H1 (cell line): ENCODE measurements around the gene RHOV. TPM values are rescaled to one million over a fixed set of nuclear protein-coding genes. Genes with fewer than 3 reads are reported as not detected.

ENCODE experiments used
- CTCF ChIA-PET: fragments of 300-600 bp; sonication (Branson Sonifier 250); formaldehyde crosslinking; loops from one replicate; lab custom pipeline; 2021; ENCODE audit not compliant: partially characterized antibody; lab: Charles Lee
- POLR2A ChIA-PET: fragments of 300-600 bp; sonication (Branson Sonifier 250); formaldehyde crosslinking; loops from one replicate; lab custom pipeline; 2021; ENCODE audit warnings: inconsistent platforms; ENCODE audit not compliant: partially characterized antibody; lab: Charles Lee
- DNase-seq, 2 experiments: peaks; one replicate each; pipeline versions ENCODE4 v3.0.0 to v3.0.0-alpha.2; 2010 to 2022; ENCODE audit warnings: low spot score in 2 of 2, low read depth in 1 of 2, mixed read lengths in 1 of 2
- FAIRE-seq: peaks from 2 replicates; lab custom pipeline; 2011; peaks lifted over from hg19 to GRCh38; lab: Jason Lieb, UNC
- H2AFZ ChIP-seq: 2 replicates; pipeline ENCODE4 v1.8.1; 2012; ENCODE audit warnings: low read length, inconsistent platforms
- H2AK5ac ChIP-seq: 2 replicates; pipeline ENCODE4 v1.6.1; 2013; ENCODE audit warnings: low read depth, low read length
- H2BK120ac ChIP-seq: replicated peaks from 2 replicates; pipeline ENCODE3; 2013; ENCODE audit warnings: low read depth, low read length, inconsistent platforms
- H2BK12ac ChIP-seq: 2 replicates; pipeline ENCODE4 v1.6.1; 2013; ENCODE audit warnings: low read depth, low read length
- H2BK15ac ChIP-seq: 2 replicates; pipeline ENCODE4 v1.6.1; 2013; ENCODE audit warnings: low read length
- H2BK20ac ChIP-seq: 2 replicates; pipeline ENCODE4 v1.6.1; 2013; ENCODE audit warnings: low read length
- H2BK5ac ChIP-seq: 2 replicates; pipeline ENCODE4 v1.6.1; 2013; ENCODE audit warnings: low read depth, low read length
- H3K14ac ChIP-seq: 2 replicates; pipeline ENCODE4 v1.6.1; 2013; ENCODE audit warnings: inconsistent platforms; ENCODE audit not compliant: insufficient read length
- H3K18ac ChIP-seq: 2 replicates; pipeline ENCODE4 v1.6.1; 2013; ENCODE audit warnings: low read length; ENCODE audit errors: extremely low read depth
- H3K23ac ChIP-seq: 2 replicates; pipeline ENCODE4 v1.6.1; 2013; ENCODE audit warnings: inconsistent platforms; ENCODE audit not compliant: insufficient read length
- H3K23me2 ChIP-seq: 2 replicates; pipeline ENCODE4 v1.6.1; 2013; ENCODE audit warnings: low read depth, low read length
- H3K27ac ChIP-seq: 2 replicates; pipeline ENCODE4 v1.6.1; 2011; ENCODE audit warnings: low read depth, low read length, inconsistent platforms
- H3K27me3 ChIP-seq, 4 experiments: replicated peaks in 1 of 4; 1 replicate in 1 of 4; 2 replicates in 3 of 4; pipeline versions ENCODE4 v1.6.1 to v1.8.1; 2011 to 2013; ENCODE audit warnings: low read length in 3 of 4, mild to moderate bottlenecking in 3 of 4, inconsistent platforms in 2 of 4, mixed read lengths in 2 of 4, moderate library complexity in 1 of 4; ENCODE audit not compliant: control insufficient read depth in 3 of 4, insufficient read depth in 3 of 4; ENCODE audit errors: extremely low read depth in 1 of 4
- H3K36me3 ChIP-seq, 4 experiments: 2 replicates each; pipeline versions ENCODE4 v1.6.1 to v1.8.1; 2011 to 2013; ENCODE audit warnings: mild to moderate bottlenecking in 4 of 4, low read length in 3 of 4, moderate library complexity in 2 of 4, control low read depth in 1 of 4, inconsistent platforms in 1 of 4; ENCODE audit not compliant: insufficient read depth in 4 of 4, control insufficient read depth in 2 of 4
- H3K4ac ChIP-seq: replicated peaks from 2 replicates; pipeline ENCODE3; 2013; ENCODE audit warnings: low read length, low read depth, mixed read lengths, inconsistent platforms; ENCODE audit not compliant: insufficient read length
- H3K4me1 ChIP-seq, 4 experiments: replicated peaks in 1 of 4; 1 replicate in 1 of 4; 2 replicates in 3 of 4; pipeline versions ENCODE4 v1.6.1 to v1.8.1; 2011 to 2013; ENCODE audit warnings: low read length in 3 of 4, inconsistent platforms in 2 of 4, mixed read lengths in 1 of 4; ENCODE audit not compliant: insufficient read depth in 4 of 4, control insufficient read depth in 3 of 4
- H3K4me2 ChIP-seq, 2 experiments: 2 replicates each; pipeline versions ENCODE4 v1.6.1 to v1.8.1; 2011 to 2013; ENCODE audit warnings: low read depth in 2 of 2, low read length in 2 of 2, control low read depth in 1 of 2, inconsistent platforms in 1 of 2, mild to moderate bottlenecking in 1 of 2; ENCODE audit not compliant: insufficient read depth in 1 of 2
- H3K4me3 ChIP-seq, 4 experiments: fragments of 200-600, 300-600 bp in 1 of 4; sonication (generic), shearing (Covaris generic), sonication (Bioruptor Twin) in 1 of 4; 2 replicates each; pipeline versions ENCODE4 v1.5.1 to v1.8.1; 2011 to 2016; ENCODE audit warnings: low read length in 4 of 4, low read depth in 3 of 4, control low read depth in 2 of 4, inconsistent platforms in 2 of 4, mild to moderate bottlenecking in 2 of 4, mixed read lengths in 1 of 4, moderate library complexity in 1 of 4; ENCODE audit not compliant: insufficient read depth in 2 of 4; ENCODE audit errors: extremely low read depth in 1 of 4
- H3K56ac ChIP-seq: replicated peaks from 2 replicates; pipeline ENCODE3; 2013; ENCODE audit warnings: low read depth, mild to moderate bottlenecking, mixed read lengths, low read length, inconsistent platforms; ENCODE audit not compliant: insufficient read length
- H3K79me1 ChIP-seq: 2 replicates; pipeline ENCODE4 v1.6.1; 2013; ENCODE audit warnings: low read depth, low read length, control low read depth
- H3K79me2 ChIP-seq, 2 experiments: 2 replicates each; pipeline versions ENCODE4 v1.6.1 to v1.8.1; 2012 to 2013; ENCODE audit warnings: low read length in 2 of 2, mild to moderate bottlenecking in 2 of 2, inconsistent platforms in 1 of 2; ENCODE audit not compliant: insufficient read depth in 2 of 2, control insufficient read depth in 1 of 2
- H3K9ac ChIP-seq, 4 experiments: replicated peaks in 1 of 4; 1 replicate in 1 of 4; 2 replicates in 3 of 4; pipeline versions ENCODE4 v1.6.1 to v1.8.1; 2011 to 2013; ENCODE audit warnings: low read depth in 3 of 4, low read length in 3 of 4, control low read depth in 2 of 4, mild to moderate bottlenecking in 2 of 4, moderate library complexity in 2 of 4, inconsistent platforms in 1 of 4; ENCODE audit errors: extremely low read depth in 1 of 4
- H3K9me3 ChIP-seq, 2 experiments: 2 replicates each; pipeline versions ENCODE4 v1.6.1 to v1.8.1; 2012 to 2013; ENCODE audit warnings: mild to moderate bottlenecking in 2 of 2, moderate library complexity in 2 of 2, control low read depth in 1 of 2, inconsistent platforms in 1 of 2, low read depth in 1 of 2, low read length in 1 of 2, mixed read lengths in 1 of 2; ENCODE audit not compliant: insufficient read depth in 2 of 2
- H4K20me1 ChIP-seq, 2 experiments: replicated peaks in 1 of 2; 2 replicates each; pipeline versions ENCODE3 to v1.8.1; 2011 to 2013; ENCODE audit warnings: inconsistent platforms in 2 of 2, low read length in 2 of 2, mild to moderate bottlenecking in 1 of 2; ENCODE audit not compliant: insufficient read depth in 2 of 2, control insufficient read depth in 1 of 2
- H4K5ac ChIP-seq: 2 replicates; pipeline ENCODE4 v1.6.1; 2013; ENCODE audit warnings: low read length, low read depth, mixed read lengths, inconsistent platforms; ENCODE audit not compliant: insufficient read length
- H4K8ac ChIP-seq: 2 replicates; pipeline ENCODE4 v1.8.0; 2013; ENCODE audit warnings: mild to moderate bottlenecking, moderate library complexity, low read length, inconsistent platforms; ENCODE audit not compliant: insufficient read depth; ENCODE audit errors: extremely low read depth
- H4K91ac ChIP-seq: replicated peaks from 2 replicates; pipeline ENCODE3; 2013; ENCODE audit warnings: low read length, mixed read lengths, inconsistent platforms; ENCODE audit not compliant: insufficient read length
- CBX8 ChIP-seq: fragments of 300-800, 300-1000 bp; sonication (generic); IDR thresholded peaks from 2 replicates; pipeline ENCODE4 v1.7.1; 2016; ENCODE audit warnings: low read depth, low read length, borderline replicate concordance
- CEBPB ChIP-seq: IDR thresholded peaks from 2 replicates; pipeline ENCODE4 v1.6.1; 2012; ENCODE audit warnings: low read depth, low read length
- CREB1 ChIP-seq: IDR thresholded peaks from 2 replicates; pipeline ENCODE4 v1.6.1; 2012; ENCODE audit warnings: inconsistent platforms
- EGR1 ChIP-seq: IDR thresholded peaks from 2 replicates; pipeline ENCODE4 v1.6.1; 2011; ENCODE audit warnings: low read depth, low read length, borderline replicate concordance
- EP300 ChIP-seq, 2 experiments: IDR thresholded peaks; 1 replicate in 1 of 2; 2 replicates in 1 of 2; pipeline ENCODE4 v1.6.1; 2011 to 2012; ENCODE audit warnings: low read depth in 2 of 2, low read length in 2 of 2, mild to moderate bottlenecking in 2 of 2, borderline replicate concordance in 1 of 2, inconsistent platforms in 1 of 2, moderate library complexity in 1 of 2
- HDAC6 ChIP-seq: IDR thresholded peaks from one replicate; pipeline ENCODE4 v1.7.1; 2012; ENCODE audit warnings: low read depth, mild to moderate bottlenecking, inconsistent platforms, low read length, moderate library complexity
- KDM5A ChIP-seq: fragments of 200-600 bp; IDR thresholded peaks from 2 replicates; pipeline ENCODE4 v1.7.1; 2012; ENCODE audit warnings: mild to moderate bottlenecking, low read length, inconsistent platforms, mixed read lengths
- POU5F1 ChIP-seq: IDR thresholded peaks from 2 replicates; pipeline ENCODE4 v1.6.1; 2011; ENCODE audit warnings: low read depth, mild to moderate bottlenecking, low read length, moderate library complexity
- RAD21 ChIP-seq, 2 experiments: IDR thresholded peaks in 1 of 2; conservative IDR thresholded peaks in 1 of 2; 2 replicates each; pipeline ENCODE4 v1.6.1; 2011; ENCODE audit warnings: low read depth in 2 of 2, low read length in 2 of 2, improper control_type of control experiment in 1 of 2, inconsistent platforms in 1 of 2, mild to moderate bottlenecking in 1 of 2, moderate library complexity in 1 of 2
- SP1 ChIP-seq: IDR thresholded peaks from 2 replicates; pipeline ENCODE4 v1.6.1; 2011; ENCODE audit warnings: low read depth, low read length
- TCF12 ChIP-seq: IDR thresholded peaks from 2 replicates; pipeline ENCODE4 v1.6.1; 2011; ENCODE audit warnings: low read depth, mild to moderate bottlenecking, low read length
- polyA plus RNA-seq, 7 experiments: library from polyadenylated mRNA; depleted of rRNA in 3 of 7; stranded (reverse) in 5 of 7; unstranded in 2 of 7; fragments of >200 nt in 5 of 7; fragments of 200-250 nt in 2 of 7; gene quantifications; 1 replicate in 5 of 7; 2 replicates in 1 of 7; 4 replicates in 1 of 7; pipeline versions ENCODE4 v1.2.1 to v1.2.3, GENCODE V29; 2011 to 2013; ENCODE audit warnings: missing spikeins in 2 of 7, mixed read lengths in 2 of 7
- total RNA-seq: library from RNA; stranded (reverse); fragmentation: NEBNext Ultra II Directional; extraction: Animal tissue kit (Norgen Biotek cat#: 25700); gene quantifications from 2 replicates; pipeline ENCODE4 v1.2.1, GENCODE V29; 2021
- TF ChIP-seq, protein P1 (sequence below): IDR thresholded peaks from 2 replicates; pipeline ENCODE4 v1.6.1; 2011; ENCODE audit warnings: low read length, improper control_type of control experiment

The RHOV gene
- total and polyA plus RNA-seq, 2 of the 8 experiments (the other 6 are each of a cell fraction or from before 2014, with no cell fraction given) = 1.5 to 2.7 TPM

DNA sequence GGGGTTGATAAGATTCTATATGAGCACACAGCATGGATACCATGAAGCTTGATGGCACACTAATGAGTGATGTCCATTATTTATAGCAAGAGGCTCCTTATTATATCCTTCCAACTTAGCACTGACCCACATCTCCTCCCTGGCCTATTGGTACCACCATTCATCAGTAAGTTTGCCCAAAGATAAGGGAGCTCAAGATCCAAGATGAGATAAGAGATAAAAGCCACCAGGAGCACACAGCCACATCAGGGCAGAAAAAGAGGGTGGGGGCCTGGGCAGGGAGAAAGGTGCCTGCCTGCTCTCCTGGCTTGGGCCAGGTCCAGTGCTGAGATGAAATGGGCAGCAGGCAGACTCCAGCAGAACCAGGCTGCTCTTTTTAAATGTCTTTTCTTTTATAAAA lies 41.1 kb downstream of the RHOV start:
- Histone ChIP-seq H3K9ac (no peak overlapping the region), H4K91ac (no peak overlapping the region), H4K8ac (no peak overlapping the region), H2AFZ (no peak overlapping the region), H2BK20ac (no peak overlapping the region), H4K20me1 (no peaks in the 10 kb centered on the region), H2BK5ac (no peak overlapping the region), H3K27me3 (no peaks in the 10 kb centered on the region), H3K56ac (no peak overlapping the region), H3K4me2 (no peak overlapping the region), H3K4me1 (no peaks in the 10 kb centered on the region), H2BK12ac (no peak overlapping the region), H2BK120ac (no peak overlapping the region), H2BK15ac (no peak overlapping the region), H3K27ac (no peak overlapping the region), H3K36me3 (no peaks in the 10 kb centered on the region), H3K18ac (no peak overlapping the region), H2AK5ac (no peak overlapping the region), H3K23ac (no peak overlapping the region), H3K23me2 (no peaks in the 10 kb centered on the region), H3K4ac (no peak overlapping the region), H3K14ac (no peak overlapping the region), H4K5ac (no peak overlapping the region), H3K79me1 (no peaks in the 10 kb centered on the region), H3K9me3 (no peaks in the 10 kb centered on the region), H3K79me2 (no peaks in the 10 kb centered on the region), H3K4me3 (no peak overlapping the region)
- ChIA-PET CTCF (interaction anchor here (0.6 to 2.6 kb wide), 5 partner anchors 11 to 478 kb away, joined by 3 to 8 read pairs (median 3); partner anchors contain the start of gene SPINT1), POLR2A (interaction anchor here (0.7 to 1.4 kb wide), 3 partner anchors 10 to 142 kb away, joined by 3 to 6 read pairs (median 3); partner anchors contain the start of gene SPINT1)
- TF ChIP-seq TCF12 (no peak), CBX8 (no peak), SP1 (no peak), CEBPB (no peak), EGR1 (no peak), EP300 (IDR thresholded peaks at IDR 0.05; ENCODE audit: borderline replicate concordance in 1 of 2, low read depth in 2 of 2, low read length in 2 of 2) (no peak), KDM5A (no peak), HDAC6 (no peak), RAD21 (IDR thresholded peaks at IDR 0.05 in 1 of 2, conservative IDR thresholded peaks at IDR 0.05 in 1 of 2; ENCODE audit: low read depth in 2 of 2, low read length in 2 of 2) (no peak), POU5F1 (no peak), CREB1 (no peak)
- TF ChIP-seq, protein P1, sequence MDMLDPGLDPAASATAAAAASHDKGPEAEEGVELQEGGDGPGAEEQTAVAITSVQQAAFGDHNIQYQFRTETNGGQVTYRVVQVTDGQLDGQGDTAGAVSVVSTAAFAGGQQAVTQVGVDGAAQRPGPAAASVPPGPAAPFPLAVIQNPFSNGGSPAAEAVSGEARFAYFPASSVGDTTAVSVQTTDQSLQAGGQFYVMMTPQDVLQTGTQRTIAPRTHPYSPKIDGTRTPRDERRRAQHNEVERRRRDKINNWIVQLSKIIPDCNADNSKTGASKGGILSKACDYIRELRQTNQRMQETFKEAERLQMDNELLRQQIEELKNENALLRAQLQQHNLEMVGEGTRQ = no peak
- DNase-seq (no peak), FAIRE-seq (no peak)
